ENCODE measurements around the gene TRIO. TPM values are rescaled to one million over a fixed set of nuclear protein-coding genes. Genes with fewer than 3 reads are reported as not detected.
A peak's percentile ranks its signal among the peaks of the same experiment; 100 is the strongest.

Gene TRIO
- polyA plus RNA-seq, 3 donors = 1.7 to 45.8 (median 2.1) TPM

DNA sequence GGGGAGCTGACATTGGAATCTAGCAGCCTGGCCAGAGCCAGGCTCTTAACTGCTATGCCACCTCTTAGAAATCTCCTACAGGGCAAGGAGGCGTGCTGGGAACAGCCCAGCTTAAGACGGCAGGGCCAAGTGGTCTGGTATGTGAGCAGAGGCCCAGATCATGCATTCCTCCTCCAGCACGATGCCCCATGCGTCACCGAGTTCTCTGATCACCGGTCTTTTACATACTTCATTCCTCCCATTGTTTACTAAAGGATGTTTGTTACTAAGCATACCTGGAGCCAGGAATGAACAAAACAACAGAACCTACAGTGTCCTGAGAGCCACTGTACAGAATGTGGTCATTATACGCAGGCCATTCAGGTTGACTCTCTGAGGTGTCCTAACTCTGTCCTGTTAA, 73.8 kb downstream of the TRIO start:
- peaks cover 38% of the 10 kb centered on the region for H3K4me1 Mint-ChIP-seq
- no peak overlapping the region for H3K27ac Mint-ChIP-seq

GRCh38 chr5:14217587-14217986, 74.4 kb downstream of the TRIO start:
- no peak overlapping the region for H2AFZ ChIP-seq (ENCODE audit: insufficient read depth, low read depth, low read length, poor library complexity, severe bottlenecking)
- TF ChIP-seq CTCF (IDR thresholded peaks at IDR 0.05) = no peak
- H3K4me1 Mint-ChIP-seq = peaks cover 32% of the 10 kb centered on the region
- H3K36me3 ChIP-seq (replicated peaks in 1 of 2; ENCODE audit: control insufficient read depth in 1 of 2, insufficient read depth in 2 of 2, low read length in 2 of 2) = no peaks in the 10 kb centered on the region
- no peak overlapping the region for H3K4me3 Mint-ChIP-seq
- H3K9me3 ChIP-seq (replicated peaks in 1 of 2; ENCODE audit: control insufficient read depth in 1 of 2, insufficient read depth in 1 of 2, low read length in 2 of 2) = no peaks in the 10 kb centered on the region
- H3K36me3 Mint-ChIP-seq = no peaks in the 10 kb centered on the region
- no peaks in the 10 kb centered on the region for H3K27me3 ChIP-seq (ENCODE audit: control insufficient read depth in 2 of 2, insufficient read depth in 2 of 2, low read length in 2 of 2)
- H3K9ac ChIP-seq (ENCODE audit: insufficient read depth, low read length, poor library complexity, severe bottlenecking) = no peak overlapping the region
- H3K27ac Mint-ChIP-seq = no peak overlapping the region
- H4K20me1 ChIP-seq (ENCODE audit: insufficient read depth, low read length) = peaks cover 89% of the 10 kb centered on the region
- no peak overlapping the region for H3K4me2 ChIP-seq (replicated peaks; ENCODE audit: extremely low read depth, low read length, poor library complexity, severe bottlenecking)
- no peaks in the 10 kb centered on the region for H3K9me3 Mint-ChIP-seq
- intact Hi-C loops (cut with micrococcal nuclease) = no loop called here
- no peaks in the 10 kb centered on the region for H3K4me1 ChIP-seq (ENCODE audit: control insufficient read depth in 1 of 2, insufficient read depth in 2 of 2, low read length in 2 of 2)
- H3K4me3 ChIP-seq (replicated peaks in 1 of 3; ENCODE audit: low read depth in 2 of 3, low read length in 3 of 3) = no peak overlapping the region
- H3K79me2 ChIP-seq (ENCODE audit: insufficient read depth, low read length) = peaks cover 83% of the 10 kb centered on the region
- no peak overlapping the region for H3K27ac ChIP-seq (ENCODE audit: low read depth in 1 of 2, low read length in 2 of 2)
- WGBS (ENCODE audit: insufficient coverage) = 57% methylated on average over 3 of the region's 4 CpGs
- H3K27me3 Mint-ChIP-seq (ENCODE audit: low read depth in 3 of 3) = no peaks in the 10 kb centered on the region
- DNase-seq = peak in 1 of 3 donors; percentile 58

More for the DNA sequence above, 73.8 kb downstream of the TRIO start:
- Mint-ChIP-seq H3K27me3 (ENCODE audit: low read depth in 3 of 3) (peaks cover 0 to 1% (median 0%) of the 10 kb centered on the region in 3 donors), H3K4me3 (no peak overlapping the region), H3K9me3 (no peaks in the 10 kb centered on the region), H3K36me3 (no peaks in the 10 kb centered on the region)
- peaks cover 89% of the 10 kb centered on the region for H4K20me1 ChIP-seq (ENCODE audit: insufficient read depth, low read length)
- no peak overlapping the region for H3K27ac ChIP-seq (ENCODE audit: low read depth in 1 of 2, low read length in 2 of 2)
- H3K4me1 ChIP-seq (ENCODE audit: control insufficient read depth in 1 of 2, insufficient read depth in 2 of 2, low read length in 2 of 2) = no peaks in the 10 kb centered on the region
- 100% methylated on average over 2 of the region's 7 CpGs for WGBS (ENCODE audit: insufficient coverage)
- peaks cover 87% of the 10 kb centered on the region for H3K79me2 ChIP-seq (ENCODE audit: insufficient read depth, low read length)
- no peak overlapping the region for H3K9ac ChIP-seq (ENCODE audit: insufficient read depth, low read length, poor library complexity, severe bottlenecking)
- H3K36me3 ChIP-seq (replicated peaks in 1 of 2; ENCODE audit: control insufficient read depth in 1 of 2, insufficient read depth in 2 of 2, low read length in 2 of 2) = no peaks in the 10 kb centered on the region
- no peak overlapping the region for H2AFZ ChIP-seq (ENCODE audit: insufficient read depth, low read depth, low read length, poor library complexity, severe bottlenecking)
- H3K4me2 ChIP-seq (replicated peaks; ENCODE audit: extremely low read depth, low read length, poor library complexity, severe bottlenecking) = no peak overlapping the region
- TF ChIP-seq CTCF (IDR thresholded peaks at IDR 0.05) = no peak
- H3K4me3 ChIP-seq (replicated peaks in 1 of 3; ENCODE audit: low read depth in 2 of 3, low read length in 3 of 3) = no peak overlapping the region
- H3K27me3 ChIP-seq (ENCODE audit: control insufficient read depth in 2 of 2, insufficient read depth in 2 of 2, low read length in 2 of 2) = no peaks in the 10 kb centered on the region
- intact Hi-C loops (cut with micrococcal nuclease) = no loop called here
- DNase-seq = no peak
- H3K9me3 ChIP-seq (replicated peaks in 1 of 2; ENCODE audit: control insufficient read depth in 1 of 2, insufficient read depth in 1 of 2, low read length in 2 of 2) = no peaks in the 10 kb centered on the region

All from CD14-positive monocyte (primary cell).